Left renal cortex interstitium (tissue), 4 donors: Measurements from ENCODE around the gene NAT9. TPM values are rescaled to one million over a fixed set of nuclear protein-coding genes. Genes with fewer than 3 reads are reported as not detected.

Experiments used
- DNase-seq, 4 donors: peaks; one replicate each; pipeline ENCODE4 v3.0.0-alpha.2; 2013; ENCODE audit warnings: low read depth in 4 of 4, low spot score in 2 of 4, missing footprints in 1 of 4
- polyA plus RNA-seq, 4 donors: library from polyadenylated mRNA; unstranded; fragments of 120-200 nt; gene quantifications; one replicate each; pipeline ENCODE4 v1.2.1, GENCODE V29; 2013; ENCODE audit not compliant: insufficient read length in 4 of 4

Gene NAT9
- polyA plus RNA-seq, 4 donors: 38.9 to 55.6 (median 47.7) TPM

DNA sequence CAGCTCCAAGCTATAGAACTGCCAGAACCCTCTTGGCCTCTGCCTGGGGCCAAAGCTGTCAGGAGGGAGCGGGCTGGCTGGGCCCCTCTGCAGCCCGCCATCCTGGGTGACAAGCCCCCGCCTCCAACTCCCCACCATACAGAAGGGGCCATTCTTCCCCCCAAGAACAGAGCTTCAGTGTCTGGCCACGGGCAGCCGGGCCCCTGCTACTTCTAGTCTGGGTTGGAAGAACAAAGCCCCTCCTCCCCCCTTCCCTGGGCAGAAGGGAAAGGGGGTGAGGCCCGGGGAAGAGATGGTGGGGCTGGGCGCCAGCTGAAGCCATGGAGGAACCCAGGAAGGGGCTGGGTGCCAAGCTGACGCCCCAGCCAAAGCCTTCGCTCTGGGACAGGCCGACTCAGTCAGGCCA, 9.0 kb downstream of the NAT9 start:
- no peak for DNase-seq

DNA sequence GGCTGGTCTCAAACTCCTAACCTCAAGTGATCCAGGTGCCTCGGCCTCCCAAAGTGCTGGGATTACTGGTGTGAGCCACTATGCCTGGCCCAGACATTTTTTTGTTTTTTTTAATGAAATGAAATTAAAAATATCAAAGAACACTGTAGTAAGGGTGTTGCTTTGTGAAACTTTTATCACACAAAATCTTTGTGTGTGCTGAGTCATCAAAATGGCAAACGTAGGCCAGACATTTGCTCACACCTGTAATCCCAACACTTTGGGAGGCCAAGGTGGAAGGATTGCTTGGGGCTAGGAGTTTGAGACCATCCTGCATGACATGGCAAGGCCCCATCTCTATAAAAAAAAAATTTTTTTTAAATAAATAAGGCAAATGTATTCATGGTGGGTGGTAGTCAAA, 9.7 kb downstream of the NAT9 start:
- DNase-seq: no peak

DNA sequence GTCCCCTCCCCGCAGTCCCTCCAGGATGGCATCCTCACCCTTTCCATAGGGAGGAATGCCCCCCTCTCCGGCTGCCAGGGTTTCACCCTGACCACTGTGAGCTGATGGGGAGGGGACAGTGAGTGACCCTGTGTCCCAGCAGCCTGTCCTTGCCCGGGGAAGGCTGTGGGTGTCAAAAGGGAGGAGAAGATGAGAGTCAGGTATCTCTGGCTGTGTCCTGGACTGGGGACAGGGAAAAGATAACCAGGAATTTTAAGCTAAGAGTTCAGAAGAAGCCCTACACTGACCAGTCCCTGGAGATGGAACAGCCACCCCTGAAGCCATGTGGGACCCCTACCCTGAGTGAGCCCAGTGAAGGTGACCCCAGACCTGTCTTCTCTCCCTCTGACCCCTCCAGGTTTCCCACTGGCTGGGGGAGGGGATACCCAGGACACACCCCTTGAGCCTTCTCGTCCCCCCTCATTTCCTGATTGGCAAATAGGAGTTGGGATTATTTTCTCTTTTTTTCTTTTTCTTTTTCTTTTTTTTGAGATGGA, 11.3 kb downstream of the NAT9 start:
- no peak for DNase-seq

DNA sequence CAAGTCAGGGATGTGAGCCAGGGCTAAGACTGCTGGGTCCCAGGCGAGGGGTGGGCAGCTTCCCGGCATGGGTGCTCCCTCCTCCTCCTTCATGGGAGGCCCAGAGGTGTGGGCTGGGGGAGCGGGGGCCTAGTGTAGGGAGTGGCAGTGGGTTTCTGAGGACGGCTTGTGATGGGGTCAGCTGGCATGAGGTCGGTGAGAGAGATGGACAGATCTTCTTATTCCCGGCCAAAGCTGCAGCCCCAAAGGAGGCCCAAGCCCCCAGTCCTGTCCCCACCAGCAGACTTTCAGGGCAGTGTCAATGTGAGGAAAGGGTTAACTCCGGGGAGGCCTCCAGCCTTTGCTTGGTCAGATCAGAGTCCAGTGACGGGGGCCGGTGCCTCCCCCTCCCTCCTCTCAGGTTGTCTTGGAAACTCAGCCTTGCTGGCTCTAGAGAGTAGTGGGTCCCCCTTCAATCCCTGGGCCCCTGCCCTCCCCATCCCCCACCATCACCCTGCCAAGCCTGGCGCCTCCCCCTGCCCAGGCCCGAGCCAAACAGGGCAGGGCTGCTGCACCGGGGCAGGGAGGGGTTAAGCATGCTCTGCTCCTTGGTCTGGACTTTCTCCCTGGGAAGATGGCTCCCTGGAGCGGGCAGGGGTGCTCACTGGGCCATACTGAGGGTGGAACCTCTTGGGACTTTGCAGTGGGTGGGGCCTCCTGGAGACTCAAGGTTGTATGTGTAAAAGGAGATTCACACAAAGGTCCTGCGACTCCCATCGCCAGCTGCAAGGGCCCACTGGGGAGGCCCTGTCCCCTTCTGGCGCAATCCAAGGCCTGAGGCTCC, 12.4 kb downstream of the NAT9 start:
- DNase-seq: peak in 1 of 4 donors; percentile 75

DNA sequence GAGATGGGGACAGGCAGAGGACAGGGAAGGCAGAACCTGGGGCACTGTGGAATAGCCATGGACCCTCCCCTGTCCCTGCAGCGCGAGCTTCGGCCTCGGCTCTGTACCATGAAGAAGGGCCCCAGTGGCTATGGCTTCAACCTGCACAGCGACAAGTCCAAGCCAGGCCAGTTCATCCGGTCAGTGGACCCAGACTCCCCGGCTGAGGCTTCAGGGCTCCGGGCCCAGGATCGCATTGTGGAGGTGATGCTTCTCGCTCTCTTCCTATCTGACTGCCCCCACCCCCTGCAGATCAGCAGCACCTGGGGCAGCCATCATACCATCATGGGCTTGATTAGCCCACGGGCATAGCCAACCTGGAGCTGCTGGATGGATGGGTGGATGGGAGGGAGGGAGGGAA, 14.2 kb downstream of the NAT9 start:
- DNase-seq: no peak

DNA sequence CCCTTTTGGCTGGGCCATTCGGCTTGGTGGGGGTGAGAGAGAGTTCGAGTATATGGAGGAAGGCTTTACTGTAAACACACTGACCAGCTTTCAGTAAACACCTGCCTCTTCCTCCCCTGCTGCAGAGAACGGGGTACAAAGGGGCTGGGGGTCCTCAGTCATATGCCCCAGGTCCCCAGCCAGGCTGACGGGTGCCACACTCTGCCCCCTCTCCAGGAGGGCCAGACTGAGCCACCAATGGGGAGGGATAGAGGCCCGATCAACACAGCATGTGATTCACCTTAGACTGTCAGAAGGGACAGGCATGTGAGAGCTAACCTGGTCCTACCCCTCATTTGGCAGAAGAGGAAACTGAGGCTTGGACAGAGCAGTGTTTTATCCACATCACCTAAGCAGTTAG, 14.7 kb downstream of the NAT9 start:
- no peak for DNase-seq

DNA sequence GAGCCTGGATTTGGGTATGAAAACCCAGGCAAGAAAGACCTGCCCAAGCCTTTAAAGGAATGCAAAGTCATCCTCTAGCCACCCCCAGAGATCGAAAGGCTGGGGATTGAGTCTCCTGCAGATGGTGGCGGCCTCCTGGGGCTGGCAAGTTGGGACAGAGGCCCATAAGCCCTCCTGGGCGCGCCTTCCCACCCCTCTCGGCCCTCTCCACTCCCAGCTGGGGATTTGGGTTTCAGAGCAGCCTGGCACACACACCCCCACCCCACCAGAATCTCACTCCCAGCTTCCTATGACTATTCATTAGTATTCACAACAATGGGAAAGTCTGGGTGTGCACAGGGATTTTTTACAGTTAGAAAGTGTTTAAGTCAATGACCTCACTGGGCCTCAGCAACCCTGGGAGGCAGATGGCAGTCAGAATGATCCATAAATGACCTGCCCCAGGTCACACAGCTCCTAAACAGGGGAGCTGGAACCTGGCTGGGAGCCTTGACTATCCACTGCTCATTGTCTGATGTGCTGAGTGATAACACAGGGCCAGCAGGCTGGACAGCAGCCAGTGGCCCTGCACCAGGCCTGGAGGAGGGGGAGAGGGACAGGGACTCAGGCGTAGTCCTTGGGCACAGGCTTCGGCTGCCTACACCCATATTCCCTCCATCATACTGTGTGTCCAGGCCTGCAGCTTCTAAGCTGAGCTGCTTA, 15.6 kb downstream of the NAT9 start:
- no peak for DNase-seq

DNA sequence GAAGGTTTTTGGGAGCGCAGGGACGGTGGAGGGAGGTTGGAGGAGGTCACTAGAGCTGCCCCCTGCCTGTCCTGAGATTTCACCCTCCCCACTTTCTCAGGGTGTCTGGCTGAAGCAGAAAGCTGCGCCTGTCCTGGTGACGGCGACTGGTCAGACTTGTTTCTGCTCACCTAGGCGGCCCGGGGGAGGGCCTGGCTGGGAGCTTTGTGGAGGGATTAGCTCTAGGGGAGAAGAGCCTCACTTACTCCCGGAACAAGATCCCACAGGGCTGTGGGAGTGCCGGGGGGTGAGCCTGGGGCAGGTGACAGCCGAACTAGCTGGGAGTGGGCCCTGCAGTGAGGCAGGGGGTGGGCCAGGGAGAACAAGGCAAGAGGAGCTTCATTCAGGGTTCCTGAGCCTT, 16.2 kb downstream of the NAT9 start:
- DNase-seq: no peak

DNA sequence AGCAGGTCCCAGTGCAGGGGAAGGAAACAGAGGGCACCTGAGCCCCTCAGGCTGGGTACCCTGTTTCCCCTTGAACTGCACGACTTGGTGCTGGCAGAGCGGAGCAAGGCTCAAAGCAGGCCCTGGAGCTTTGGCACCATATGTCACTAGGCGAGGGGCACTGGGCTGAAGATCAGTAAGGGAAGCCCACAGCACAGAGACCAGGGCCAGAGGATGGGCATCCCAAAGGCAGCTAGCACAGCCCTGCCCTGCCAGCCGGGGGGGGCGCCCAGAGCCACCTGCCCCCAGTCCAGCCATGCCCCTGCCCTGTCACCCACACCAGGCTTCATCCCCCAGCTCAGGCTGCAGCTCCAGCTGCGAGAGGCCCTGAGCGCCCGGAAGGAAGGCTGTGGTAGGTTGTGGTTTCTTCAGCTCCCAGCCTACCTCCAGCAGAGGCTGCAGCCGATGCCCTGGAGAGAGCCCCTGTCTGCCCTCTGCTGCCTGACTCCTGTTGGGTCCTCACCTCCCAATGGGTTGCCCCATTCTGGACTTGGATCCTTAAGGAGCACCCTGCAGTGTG, 16.8 kb downstream of the NAT9 start:
- no peak for DNase-seq

DNA sequence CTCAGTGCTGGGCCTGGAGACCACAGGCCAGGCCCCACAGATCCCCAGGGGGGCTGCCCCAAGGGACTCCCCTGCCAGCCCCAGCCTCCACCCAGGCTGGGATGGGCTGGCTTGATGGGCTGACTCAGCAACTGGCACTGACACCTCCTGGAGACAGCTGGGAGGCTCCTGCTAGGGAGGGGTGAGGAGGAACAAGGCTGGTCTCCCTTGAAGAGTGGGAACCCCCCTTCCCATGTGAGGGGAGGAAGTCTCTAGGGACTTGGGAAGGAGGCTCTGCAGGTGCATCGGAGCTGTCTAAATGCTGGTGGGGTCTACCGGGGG, 17.3 kb downstream of the NAT9 start:
- no peak for DNase-seq

DNA sequence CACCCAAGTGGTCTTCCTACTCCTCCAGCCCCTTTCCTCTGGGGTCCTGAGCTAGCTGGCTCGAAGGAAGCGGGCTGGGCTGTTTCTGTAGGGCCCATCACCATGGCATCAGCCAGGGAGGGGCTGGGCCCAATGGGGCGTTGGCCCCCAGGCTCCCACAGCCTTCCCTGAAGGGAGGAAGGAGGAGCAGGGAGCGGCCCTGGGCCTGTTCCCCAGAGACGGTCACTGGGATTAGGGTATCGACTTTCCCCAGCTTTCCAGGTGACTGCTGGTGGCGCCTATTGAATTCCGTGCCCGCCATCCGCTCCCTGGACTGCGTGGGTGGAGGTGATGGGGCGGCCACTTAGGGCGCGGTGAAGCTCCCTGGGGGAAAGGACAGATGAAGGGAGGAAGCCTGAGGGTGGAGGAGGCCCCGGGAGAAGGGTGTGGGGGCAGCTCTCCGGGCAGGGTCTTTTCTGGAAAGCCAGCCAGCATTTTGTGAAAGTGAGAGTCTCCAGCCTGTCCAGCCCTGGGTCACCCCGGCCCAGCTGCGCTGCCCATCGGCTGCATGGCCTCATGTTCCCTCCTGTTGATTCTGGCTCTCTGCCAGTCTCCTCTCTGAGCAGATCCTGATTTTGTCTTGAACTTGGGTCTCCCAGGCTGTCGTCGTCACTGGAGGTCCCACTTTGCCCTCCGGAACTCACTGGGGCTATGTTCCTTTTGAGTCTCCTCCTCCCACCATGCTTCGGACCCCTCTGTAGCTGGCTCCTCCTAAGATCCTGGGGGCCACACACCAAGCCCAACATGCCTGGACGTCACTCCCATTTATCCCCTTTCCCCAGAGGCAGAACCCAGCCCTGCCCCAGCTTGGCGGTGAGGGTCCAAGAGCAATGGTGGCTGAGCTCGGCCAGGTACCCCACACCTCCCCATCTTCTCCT, 18.0 kb downstream of the NAT9 start:
- DNase-seq: no peak

DNA sequence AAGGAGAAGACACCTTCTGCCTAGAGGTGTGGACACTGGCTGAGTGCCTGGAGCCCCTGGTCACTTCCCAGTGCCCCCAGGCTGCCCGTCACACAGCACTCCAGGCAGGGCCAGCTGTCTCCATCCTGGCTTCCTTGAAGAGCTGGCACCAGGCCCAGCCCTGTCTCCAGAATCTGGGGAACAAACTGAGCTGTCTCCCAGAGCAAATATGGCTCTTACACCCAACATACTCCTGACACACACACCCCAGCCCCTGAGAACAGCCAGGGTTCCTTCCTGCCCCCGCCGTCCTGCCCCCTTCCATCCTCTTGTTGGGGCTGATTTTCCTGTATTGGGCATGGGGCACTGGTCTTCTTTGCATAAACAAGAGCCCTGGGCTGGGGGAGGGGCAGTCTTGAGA, 18.6 kb downstream of the NAT9 start:
- DNase-seq: no peak

DNA sequence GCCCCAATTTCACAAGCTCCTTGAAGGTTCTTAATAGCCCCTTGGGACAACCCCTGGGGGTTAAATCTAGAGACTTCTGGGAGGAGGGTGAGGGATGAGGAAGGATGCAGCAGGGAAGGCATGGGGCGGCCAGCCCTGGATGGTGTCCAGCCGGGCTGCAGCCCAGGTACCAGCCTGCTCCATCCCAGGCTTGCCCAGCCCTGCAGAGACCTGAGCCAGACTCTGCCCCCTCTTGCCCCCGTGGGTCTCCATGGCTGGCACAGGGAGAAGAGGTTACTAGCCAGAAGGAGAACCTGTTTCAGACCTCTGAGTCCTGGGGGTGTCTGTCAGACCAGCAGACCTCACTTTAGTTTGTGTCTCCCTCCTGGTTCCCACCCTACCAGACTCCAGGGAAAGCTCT, 19.3 kb downstream of the NAT9 start:
- DNase-seq: no peak

DNA sequence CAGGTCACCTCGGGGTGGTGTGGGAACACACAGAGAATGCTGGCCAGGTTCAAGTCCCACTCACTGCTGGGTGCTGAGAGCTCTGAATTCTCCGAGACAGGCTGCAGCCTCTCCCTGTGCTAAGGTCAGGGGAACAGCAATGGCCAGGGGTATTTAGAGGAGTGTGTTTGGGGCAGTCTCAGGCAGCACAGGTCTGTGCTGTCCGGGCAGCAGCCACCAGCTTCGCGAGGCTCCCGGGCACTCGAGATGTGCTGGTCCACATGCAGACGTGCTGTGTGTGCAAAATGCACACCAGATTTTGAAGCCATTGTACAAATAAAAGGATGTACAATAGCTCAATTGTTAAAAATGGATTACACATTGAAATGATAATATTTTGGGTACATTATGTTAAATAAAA, 20.6 kb downstream of the NAT9 start:
- DNase-seq: no peak

DNA sequence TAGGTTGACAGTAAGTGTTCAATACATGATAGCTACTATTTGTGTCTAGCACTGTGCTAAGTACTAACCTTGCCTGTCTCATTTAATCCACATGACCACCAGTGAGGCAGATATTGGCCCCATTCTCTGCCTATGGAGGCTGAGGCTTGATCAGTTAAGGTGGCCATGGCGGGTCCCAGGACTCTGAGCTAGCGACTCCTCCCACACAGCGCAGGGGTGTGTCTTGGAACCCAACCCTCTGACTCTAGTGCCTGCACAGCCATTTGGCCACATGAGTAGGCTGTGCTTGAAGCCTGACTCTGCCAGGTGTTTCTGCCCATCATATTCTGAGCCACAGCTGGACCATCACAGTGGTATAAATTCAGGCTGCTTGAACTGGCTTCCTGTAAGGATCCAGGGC, 21.3 kb downstream of the NAT9 start:
- no peak for DNase-seq

DNA sequence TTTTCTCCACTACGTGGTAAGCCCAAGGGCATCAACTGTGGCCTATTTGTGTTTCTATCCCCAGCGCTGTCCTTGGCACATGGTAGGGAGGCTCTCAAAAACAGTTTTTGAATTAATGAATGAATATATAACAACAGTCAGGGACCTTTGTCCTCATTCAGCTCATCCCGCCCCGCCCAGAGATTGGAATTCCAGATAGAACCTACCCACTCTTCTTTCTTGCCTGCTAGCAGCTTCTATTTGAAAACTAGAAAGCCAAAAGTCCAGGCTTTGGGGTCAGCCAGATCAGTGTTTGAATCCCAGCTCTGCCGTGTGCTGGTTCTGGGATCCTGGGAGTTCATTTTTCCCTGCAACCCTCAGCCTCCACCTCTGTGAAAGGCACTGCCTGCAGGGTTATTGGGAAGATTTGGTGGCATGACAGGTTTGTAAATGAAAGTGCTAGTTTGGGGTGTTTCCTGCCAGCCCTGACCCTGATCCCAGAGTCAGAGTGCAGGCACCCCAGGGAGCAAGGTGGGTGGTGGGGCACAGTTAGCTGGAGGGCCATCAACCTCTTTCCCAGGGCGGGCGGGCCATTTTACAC, 23.2 kb downstream of the NAT9 start:
- no peak for DNase-seq

DNA sequence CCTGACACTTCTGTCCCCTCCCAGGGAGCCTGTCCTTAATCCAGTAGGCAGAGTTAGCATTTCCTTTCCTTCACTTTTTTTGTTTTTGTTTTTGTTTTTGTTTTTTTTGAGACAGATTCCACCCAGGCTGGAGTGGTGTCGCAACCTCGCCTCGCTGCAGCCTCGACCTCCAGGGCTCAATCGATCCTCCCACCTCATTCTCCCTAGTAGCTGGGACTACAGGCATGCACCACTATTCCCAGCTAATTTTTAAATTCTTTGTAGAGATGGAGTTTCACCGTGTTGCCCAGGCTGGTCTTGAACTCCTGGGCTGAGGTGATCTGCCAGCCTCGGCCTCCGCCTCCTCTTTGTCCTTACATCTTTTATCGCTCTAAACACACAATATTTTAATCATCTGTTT, 23.7 kb downstream of the NAT9 start:
- DNase-seq: no peak

DNA sequence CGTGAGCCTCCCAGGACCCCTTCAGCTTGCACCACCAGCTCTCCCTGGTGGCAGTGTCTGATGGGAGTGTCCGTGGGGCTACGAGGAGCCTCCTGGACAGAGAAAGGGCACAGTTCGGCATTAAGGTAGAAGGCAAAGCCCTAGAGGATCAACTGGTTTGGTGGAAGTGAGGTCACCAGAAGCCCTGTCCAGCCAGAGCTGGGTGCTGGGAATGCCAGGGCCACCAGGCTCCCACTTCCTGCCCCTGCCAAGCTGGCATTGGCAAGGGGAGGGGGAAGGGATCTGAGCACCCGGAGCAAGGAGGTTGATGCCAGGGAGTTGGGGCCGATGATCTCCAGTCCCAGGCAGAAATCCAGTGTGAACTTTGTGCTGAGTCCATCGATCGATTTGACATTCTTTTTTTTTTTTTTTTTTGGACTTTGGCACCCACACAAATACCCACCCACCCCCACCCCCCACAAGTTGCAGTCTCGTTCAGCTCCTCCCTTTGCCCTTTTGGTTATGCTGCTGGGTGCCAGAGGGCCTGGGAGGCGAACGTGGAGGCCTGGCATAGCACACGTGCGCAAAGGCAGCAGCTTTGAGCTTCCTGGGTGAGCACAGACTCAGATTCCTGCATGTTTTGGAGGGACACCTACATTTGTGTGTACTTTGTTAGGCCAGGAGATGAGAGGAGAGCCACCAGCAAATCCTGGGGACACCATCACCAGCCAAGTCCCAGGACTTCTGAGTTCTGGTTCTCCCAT, 25.6 kb downstream of the NAT9 start:
- no peak for DNase-seq

DNA sequence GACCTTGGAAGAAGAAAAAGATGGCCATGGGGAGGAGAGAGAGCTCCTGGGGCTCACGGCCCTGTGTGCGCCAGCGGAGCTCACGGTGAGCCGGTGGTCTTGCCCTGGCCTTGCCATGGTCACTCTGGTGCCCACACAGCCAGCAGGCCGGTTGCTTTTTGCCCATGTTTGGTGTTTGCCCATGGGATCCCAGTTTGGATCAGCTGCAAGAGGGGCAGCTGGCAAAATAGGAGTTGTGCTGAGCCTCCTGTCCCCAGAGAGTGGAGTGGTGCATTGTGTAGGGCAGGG, 26.2 kb downstream of the NAT9 start:
- no peak for DNase-seq
